ENCODE measurements around the gene TYW5.

Gene TYW5

GRCh38 chr2:199896617-199897016 is 58.7 kb downstream of the TYW5 start:
- TF ChIP-seq ZFX (IDR thresholded peaks at IDR 0.05; ENCODE audit: borderline replicate concordance) (no peak), CTCF (IDR thresholded peaks at IDR 0.05) (no peak)
- no peak overlapping the region for H3K27ac ChIP-seq

GRCh38 chr2:199895406-199895805 is 59.9 kb downstream of the TYW5 start:
- no peak overlapping the region for H3K27ac ChIP-seq
- TF ChIP-seq CTCF (IDR thresholded peaks at IDR 0.05) = no peak
- TF ChIP-seq ZFX (IDR thresholded peaks at IDR 0.05; ENCODE audit: borderline replicate concordance) = no peak

GRCh38 chr2:199883474-199884212 is 71.6 kb downstream of the TYW5 start:
- no peak for TF ChIP-seq ZFX (IDR thresholded peaks at IDR 0.05; ENCODE audit: borderline replicate concordance)
- no peak for TF ChIP-seq CTCF (IDR thresholded peaks at IDR 0.05)
- H3K27ac ChIP-seq = no peak overlapping the region

- TF ChIP-seq CTCF (IDR thresholded peaks at IDR 0.05) = no peak
- TF ChIP-seq ZFX (IDR thresholded peaks at IDR 0.05; ENCODE audit: borderline replicate concordance) = no peak
- no peak overlapping the region for H3K27ac ChIP-seq
Observed at GRCh38 chr2:199882667-199883066, 72.6 kb downstream of the TYW5 start.
